GM06990 (cell line): Measurements from ENCODE around the gene LEMD3.

ENCODE experiments used
- DNase-seq: peaks from one replicate; pipeline ENCODE4 v3.0.0-alpha.2; 2011; ENCODE audit not compliant: insufficient read length; ENCODE audit errors: extremely low read depth
- H3K27me3 ChIP-seq: replicated peaks from 2 replicates; pipeline ENCODE4 v1.6.0; 2011; ENCODE audit warnings: low read length; ENCODE audit not compliant: control insufficient read depth, insufficient read depth
- H3K36me3 ChIP-seq: 2 replicates; pipeline ENCODE4 v1.5.1; 2011; ENCODE audit warnings: low read length; ENCODE audit not compliant: control insufficient read depth, insufficient read depth
- H3K4me3 ChIP-seq: replicated peaks from 2 replicates; pipeline ENCODE4 v1.5.1; 2011; ENCODE audit warnings: low read depth, mild to moderate bottlenecking, control low read depth, low read length
- TF ChIP-seq, protein P1 (sequence below): IDR thresholded peaks from 2 replicates; pipeline ENCODE4 v1.5.1; 2011; ENCODE audit warnings: low read length, control low read depth, mild to moderate bottlenecking, inconsistent platforms; ENCODE audit not compliant: insufficient read depth, poor library complexity, severe bottlenecking

The LEMD3 gene

DNA sequence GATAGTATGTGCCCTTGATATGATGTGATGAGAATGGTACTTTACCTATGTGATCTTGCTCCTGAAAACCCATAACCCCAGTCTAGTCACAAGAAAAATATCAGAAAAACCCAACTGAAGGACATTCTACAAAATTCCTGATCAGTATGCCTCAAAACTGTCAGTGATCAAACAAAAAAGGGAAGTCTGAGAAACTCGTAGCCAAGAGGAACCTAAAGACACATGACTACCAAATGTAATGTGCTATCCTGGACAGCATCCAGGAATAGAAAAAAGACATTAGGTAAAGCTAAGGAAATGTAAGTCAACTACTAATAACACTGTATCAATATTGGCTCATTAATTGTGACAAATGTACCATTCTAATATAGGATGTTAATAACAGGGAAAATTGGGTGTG lies 44.1 kb upstream of the LEMD3 start:
- Histone ChIP-seq H3K4me3 (no peak overlapping the region), H3K27me3 (peaks cover 1% of the 10 kb centered on the region), H3K36me3 (no peaks in the 10 kb centered on the region)
- DNase-seq, result no peak
- TF ChIP-seq, protein P1, sequence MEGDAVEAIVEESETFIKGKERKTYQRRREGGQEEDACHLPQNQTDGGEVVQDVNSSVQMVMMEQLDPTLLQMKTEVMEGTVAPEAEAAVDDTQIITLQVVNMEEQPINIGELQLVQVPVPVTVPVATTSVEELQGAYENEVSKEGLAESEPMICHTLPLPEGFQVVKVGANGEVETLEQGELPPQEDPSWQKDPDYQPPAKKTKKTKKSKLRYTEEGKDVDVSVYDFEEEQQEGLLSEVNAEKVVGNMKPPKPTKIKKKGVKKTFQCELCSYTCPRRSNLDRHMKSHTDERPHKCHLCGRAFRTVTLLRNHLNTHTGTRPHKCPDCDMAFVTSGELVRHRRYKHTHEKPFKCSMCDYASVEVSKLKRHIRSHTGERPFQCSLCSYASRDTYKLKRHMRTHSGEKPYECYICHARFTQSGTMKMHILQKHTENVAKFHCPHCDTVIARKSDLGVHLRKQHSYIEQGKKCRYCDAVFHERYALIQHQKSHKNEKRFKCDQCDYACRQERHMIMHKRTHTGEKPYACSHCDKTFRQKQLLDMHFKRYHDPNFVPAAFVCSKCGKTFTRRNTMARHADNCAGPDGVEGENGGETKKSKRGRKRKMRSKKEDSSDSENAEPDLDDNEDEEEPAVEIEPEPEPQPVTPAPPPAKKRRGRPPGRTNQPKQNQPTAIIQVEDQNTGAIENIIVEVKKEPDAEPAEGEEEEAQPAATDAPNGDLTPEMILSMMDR, result no peak

GRCh38 chr12:65125975-65126374 lies 43.4 kb upstream of the LEMD3 start:
- TF ChIP-seq, protein P1, result no peak
- no peak overlapping the region for H3K4me3 ChIP-seq
- no peak for DNase-seq
- no peaks in the 10 kb centered on the region for H3K36me3 ChIP-seq
- peaks cover 1% of the 10 kb centered on the region for H3K27me3 ChIP-seq

DNA sequence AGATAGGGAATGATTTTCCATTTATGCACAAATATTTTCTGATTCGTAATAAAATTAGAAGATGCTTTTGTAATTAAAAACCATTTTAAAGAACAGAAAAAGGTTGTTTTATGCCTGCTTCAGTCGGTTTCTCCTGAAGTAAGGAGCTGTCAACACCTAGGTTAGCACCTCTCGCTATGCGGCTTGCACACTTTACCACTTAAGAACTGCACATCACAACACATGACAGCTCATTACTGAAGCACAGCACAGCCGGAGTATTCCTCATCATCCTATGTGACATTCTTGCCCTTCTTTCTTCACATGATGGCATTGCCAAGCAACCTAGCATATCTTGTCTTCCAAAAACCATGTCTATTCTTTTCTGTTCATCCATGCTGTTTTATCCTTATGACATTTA lies 42.9 kb upstream of the LEMD3 start:
- TF ChIP-seq, protein P1, result no peak
- H3K36me3 ChIP-seq, result no peaks in the 10 kb centered on the region
- H3K4me3 ChIP-seq, result no peak overlapping the region
- DNase-seq, result no peak
- peaks cover 1% of the 10 kb centered on the region for H3K27me3 ChIP-seq

DNA sequence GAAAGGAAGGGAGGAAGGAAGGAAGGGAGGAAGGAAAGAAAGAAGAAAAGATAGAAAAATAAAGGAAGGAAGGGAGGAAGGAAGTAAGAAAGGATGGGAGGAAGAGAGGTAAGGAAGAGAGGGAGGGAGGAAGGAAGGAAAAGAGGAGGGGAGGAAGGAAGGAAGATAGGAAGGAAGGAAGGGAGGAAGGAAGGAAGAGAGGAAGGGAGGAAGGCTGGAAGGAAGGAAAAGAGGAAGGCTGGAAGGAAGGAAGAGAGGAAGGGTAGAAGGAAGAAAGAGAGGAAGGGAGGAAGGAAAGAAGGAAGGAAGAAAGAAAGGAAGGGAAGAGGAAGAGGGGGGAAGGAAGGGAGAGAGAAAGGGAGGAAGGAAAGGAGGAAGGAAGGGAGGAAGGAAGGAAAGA lies 35.5 kb upstream of the LEMD3 start:
- no peaks in the 10 kb centered on the region for H3K27me3 ChIP-seq
- no peak overlapping the region for H3K4me3 ChIP-seq
- DNase-seq, result no peak
- TF ChIP-seq, protein P1, result no peak
- no peaks in the 10 kb centered on the region for H3K36me3 ChIP-seq

DNA sequence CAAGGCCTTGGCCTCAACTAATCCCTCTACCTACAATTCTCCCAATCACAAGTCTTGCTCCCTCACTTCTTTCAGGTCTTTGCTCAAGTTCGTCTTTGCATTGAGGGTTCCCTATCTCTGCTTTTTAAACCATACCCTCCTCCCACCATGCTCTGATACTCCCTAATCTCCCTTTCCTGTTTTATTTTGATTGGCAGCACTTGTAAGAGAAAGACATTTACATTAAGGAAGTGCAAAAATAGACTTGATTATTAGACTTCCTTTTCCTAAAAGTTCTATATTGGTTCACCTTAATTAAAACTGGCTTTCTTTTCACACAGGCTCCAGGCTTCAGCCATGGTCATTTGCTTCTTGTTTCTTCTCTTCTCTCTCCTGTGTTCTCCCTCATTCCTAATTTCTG lies 30.0 kb upstream of the LEMD3 start:
- H3K27me3 ChIP-seq, result no peaks in the 10 kb centered on the region
- no peak for DNase-seq
- H3K4me3 ChIP-seq, result no peak overlapping the region
- TF ChIP-seq, protein P1, result no peak
- H3K36me3 ChIP-seq, result no peaks in the 10 kb centered on the region

GRCh38 chr12:65140738-65141137 lies 28.6 kb upstream of the LEMD3 start:
- Histone ChIP-seq H3K4me3 (no peak overlapping the region), H3K27me3 (no peaks in the 10 kb centered on the region), H3K36me3 (no peaks in the 10 kb centered on the region)
- DNase-seq, result no peak
- TF ChIP-seq, protein P1, result no peak
